Amniotic epithelial cell (primary cell): ENCODE measurements around the gene GALNT16.

Source experiments
- DNase-seq: peaks from one replicate; pipeline ENCODE4 v3.0.0-alpha.2; 2010; ENCODE audit warnings: low read depth

Gene GALNT16

GRCh38 chr14:69364378-69364777 lies 104.4 kb downstream of the GALNT16 start:
- DNase-seq: no peak

- no peak for DNase-seq
These were observed 106.1 kb downstream of the GALNT16 start for GRCh38 chr14:69366069-69366468.

GRCh38 chr14:69366761-69367160 lies 106.8 kb downstream of the GALNT16 start:
- no peak for DNase-seq

- DNase-seq: no peak
These were observed 108.4 kb downstream of the GALNT16 start for GRCh38 chr14:69368381-69368780.

GRCh38 chr14:69370061-69370460 lies 110.1 kb downstream of the GALNT16 start:
- DNase-seq: no peak

GRCh38 chr14:69372146-69372545 lies 112.2 kb downstream of the GALNT16 start:
- DNase-seq: no peak

GRCh38 chr14:69373104-69373503 lies 113.1 kb downstream of the GALNT16 start:
- DNase-seq: no peak

GRCh38 chr14:69374235-69374634 lies 114.3 kb downstream of the GALNT16 start:
- no peak for DNase-seq

GRCh38 chr14:69375182-69375581 lies 115.2 kb downstream of the GALNT16 start:
- no peak for DNase-seq

- no peak for DNase-seq
These were observed 115.8 kb downstream of the GALNT16 start for GRCh38 chr14:69375722-69376121.

- DNase-seq: peak; percentile 96
These were observed 116.5 kb downstream of the GALNT16 start for GRCh38 chr14:69376439-69376838.

GRCh38 chr14:69378274-69378673 lies 118.3 kb downstream of the GALNT16 start:
- DNase-seq: no peak

GRCh38 chr14:69387311-69387710 lies 127.4 kb downstream of the GALNT16 start:
- DNase-seq: peak; percentile 62

- peak; percentile 58 for DNase-seq
These were observed 131.4 kb downstream of the GALNT16 start for GRCh38 chr14:69391400-69391799.

GRCh38 chr14:69392481-69392880 lies 132.5 kb downstream of the GALNT16 start:
- DNase-seq: no peak

GRCh38 chr14:69395929-69396328 lies 136.0 kb downstream of the GALNT16 start:
- no peak for DNase-seq

GRCh38 chr14:69398053-69398817 lies 138.3 kb downstream of the GALNT16 start, which contains the start of the genes ERH and SLC39A9:
ERH (minus strand) TSS chr14:69398299; CDS start chr14:69398233, 66 bp downstream.
SLC39A9 (plus strand) TSS chr14:69398692; CDS start chr14:69399370, 678 bp downstream.
- peak; percentile 97 for DNase-seq

- DNase-seq: no peak
These were observed 138.9 kb downstream of the GALNT16 start for GRCh38 chr14:69398818-69399210.

GRCh38 chr14:69399750-69400149 lies 139.8 kb downstream of the GALNT16 start:
- DNase-seq: no peak

- no peak for DNase-seq
These were observed 140.2 kb downstream of the GALNT16 start for GRCh38 chr14:69400154-69400553.

GRCh38 chr14:69401841-69402240 lies 141.9 kb downstream of the GALNT16 start:
- DNase-seq: no peak

- no peak for DNase-seq
These were observed 144.5 kb downstream of the GALNT16 start for GRCh38 chr14:69404478-69404877.

GRCh38 chr14:69404883-69405282 lies 144.9 kb downstream of the GALNT16 start:
- no peak for DNase-seq

GRCh38 chr14:69405762-69406161 lies 145.8 kb downstream of the GALNT16 start:
- no peak for DNase-seq
